A549 (cell line): ENCODE data around the gene KRTAP16-1. TPM values are rescaled to one million over a fixed set of nuclear protein-coding genes. Genes with fewer than 3 reads are reported as not detected.

ENCODE experiments used
- ATAC-seq, 2 experiments: fragments of 200-7000 bp in 1 of 2; fragments of >200 bp in 1 of 2; cut with Nextera tagmentation in 1 of 2; cut with Tn5 transposase in 1 of 2; 3 replicates each; pipeline versions ENCODE4 v1.8.0 to v1.9.1; 2018 to 2020; ENCODE audit warnings: mild to moderate bottlenecking in 1 of 2, moderate library complexity in 1 of 2
- CTCF ChIA-PET: fragments of 300-600 bp; sonication (Branson Sonifier 250); formaldehyde crosslinking; extraction: SDS; loops from one replicate; lab custom pipeline; 2021; ENCODE audit warnings: antibody characterized with exemption, inconsistent platforms; lab: Yijun Ruan, JAX
- POLR2A ChIA-PET: fragments of 350-600 bp; formaldehyde crosslinking; extraction: SDS; loops from one replicate; lab custom pipeline; 2021; ENCODE audit warnings: antibody characterized with exemption, inconsistent platforms; lab: Yijun Ruan, JAX
- DNase-seq, 2 experiments: peaks; one replicate each; pipeline versions ENCODE4 v3.0.0 to v3.0.0-alpha.2; 2011 to 2016; ENCODE audit warnings: low read depth in 1 of 2, low spot score in 1 of 2
- FAIRE-seq: peaks from 2 replicates; lab custom pipeline; 2011; peaks lifted over from hg19 to GRCh38; lab: Jason Lieb, UNC
- H3K27ac ChIP-seq, 2 experiments: fragments of >200 bp; sonication (Bioruptor Twin); formaldehyde crosslinking; 3 replicates each; pipeline ENCODE4 v1.5.1; 2016 to 2017
- H3K4me1 ChIP-seq: fragments of >200 bp; sonication (Bioruptor Twin); formaldehyde crosslinking; 3 replicates; pipeline ENCODE4 v1.6.1; 2016
- H3K4me2 ChIP-seq: fragments of >200 bp; sonication (Bioruptor Twin); formaldehyde crosslinking; 3 replicates; pipeline ENCODE4 v1.6.1; 2016
- H3K4me3 ChIP-seq: fragments of >200 bp; sonication (Bioruptor Twin); formaldehyde crosslinking; 3 replicates; pipeline ENCODE4 v1.5.1; 2016
- H3K9me3 ChIP-seq: fragments of >200 bp; sonication (Bioruptor Twin); formaldehyde crosslinking; 3 replicates; pipeline ENCODE4 v1.6.1; 2016
- BCL3 ChIP-seq: fragments of >200 bp; sonication (Bioruptor Twin); formaldehyde crosslinking; IDR thresholded peaks from 3 replicates; pipeline ENCODE4 v1.6.1; 2016
- CEBPB ChIP-seq, 2 experiments: fragments of >200 bp in 1 of 2; sonication (Bioruptor Twin) in 1 of 2; formaldehyde crosslinking in 1 of 2; IDR thresholded peaks; 2 replicates each; pipeline ENCODE4 v1.6.1; 2012 to 2016
- CHD2 ChIP-seq: fragments of 150-350 bp; IDR thresholded peaks from 2 replicates; pipeline ENCODE4 v1.6.1; 2014; ENCODE audit warnings: low read length; ENCODE audit not compliant: partially characterized antibody
- FOSB ChIP-seq: fragments of 250-450 bp; sonication (Bioruptor Pico); IDR thresholded peaks from 2 replicates; pipeline ENCODE4 v1.5.0; 2020; ENCODE audit warnings: mild to moderate bottlenecking, moderate library complexity
- FOXS1 ChIP-seq: fragments of 250-450 bp; sonication (Bioruptor Pico); IDR thresholded peaks from 2 replicates; pipeline ENCODE4 v1.5.0; 2020; ENCODE audit warnings: mild to moderate bottlenecking, moderate library complexity
- HDAC2 ChIP-seq: fragments of 200-600 bp; sonication (generic); IDR thresholded peaks from 2 replicates; pipeline ENCODE4 v1.6.1; 2016
- HMGXB4 ChIP-seq: fragments of 250-450 bp; sonication (Bioruptor Pico); IDR thresholded peaks from 2 replicates; pipeline ENCODE4 v1.5.0; 2021; ENCODE audit warnings: mild to moderate bottlenecking, moderate library complexity, borderline replicate concordance
- JUNB ChIP-seq: fragments of >200 bp; sonication (Bioruptor Twin); formaldehyde crosslinking; IDR thresholded peaks from 2 replicates; pipeline ENCODE4 v1.6.1; 2016
- KDM5A ChIP-seq: fragments of 200-600 bp; sonication (generic); IDR thresholded peaks from 2 replicates; pipeline ENCODE4 v1.6.1; 2016; ENCODE audit warnings: antibody characterized with exemption, mild to moderate bottlenecking
- PBX3 ChIP-seq: IDR thresholded peaks from 2 replicates; pipeline ENCODE4 v1.6.1; 2012
- PHF8 ChIP-seq: fragments of 200-600 bp; sonication (generic); IDR thresholded peaks from 2 replicates; pipeline ENCODE4 v1.6.1; 2016; ENCODE audit warnings: low read depth, mild to moderate bottlenecking, antibody characterized with exemption, moderate library complexity, borderline replicate concordance
- POLR2A ChIP-seq: IDR thresholded peaks from 2 replicates; pipeline ENCODE4 v1.6.1; 2012; ENCODE audit warnings: mild to moderate bottlenecking, low read length
- POLR2AphosphoS2 ChIP-seq: conservative IDR thresholded peaks from 2 replicates; pipeline ENCODE4 v1.6.1; 2012; ENCODE audit warnings: low read length, improper control_type of control experiment, inconsistent platforms
- RAD21 ChIP-seq, 2 experiments: fragments of >200 bp in 1 of 2; sonication (Bioruptor Twin) in 1 of 2; formaldehyde crosslinking in 1 of 2; IDR thresholded peaks in 1 of 2; conservative IDR thresholded peaks in 1 of 2; 2 replicates in 1 of 2; 3 replicates in 1 of 2; pipeline ENCODE4 v1.6.1; 2012 to 2018; ENCODE audit warnings: inconsistent platforms in 1 of 2
- REST ChIP-seq: fragments of 200-600 bp; sonication (generic); IDR thresholded peaks from 2 replicates; pipeline ENCODE4 v1.6.1; 2016; ENCODE audit warnings: antibody characterized with exemption, mild to moderate bottlenecking, moderate library complexity
- TP53 ChIP-seq: fragments of 250-450 bp; sonication (Bioruptor Pico); IDR thresholded peaks from 2 replicates; pipeline ENCODE4 v1.5.0; 2021; ENCODE audit warnings: mild to moderate bottlenecking, moderate library complexity
- ZC3H11A ChIP-seq: fragments of 450-650 bp; IDR thresholded peaks from 2 replicates; pipeline ENCODE4 v1.6.1; 2014; ENCODE audit warnings: antibody characterized with exemption, mild to moderate bottlenecking
- WGBS: methylation state at CpG from one replicate; pipeline ENCODE4 v1.1.6; 2017; ENCODE audit errors: missing lambda C conversion rate; 5-methylcytosine and 5-hydroxymethylcytosine counted together
- polyA plus RNA-seq, 4 experiments: library from polyadenylated mRNA; depleted of rRNA in 3 of 4; stranded (reverse); fragments of >200 nt; fragmentation: RNase III in 1 of 4; extraction: RNeasy Plus Mini Kit Qiagen cat#74134 plus additional on column Dnase treatment in 1 of 4; gene quantifications; 2 replicates in 3 of 4; 3 replicates in 1 of 4; pipeline ENCODE4 v1.2.3, GENCODE V29; 2011 to 2017

Gene KRTAP16-1
- polyA plus RNA-seq, 2 of the 4 experiments (the other 2 are of a cell fraction): not detected

DNA sequence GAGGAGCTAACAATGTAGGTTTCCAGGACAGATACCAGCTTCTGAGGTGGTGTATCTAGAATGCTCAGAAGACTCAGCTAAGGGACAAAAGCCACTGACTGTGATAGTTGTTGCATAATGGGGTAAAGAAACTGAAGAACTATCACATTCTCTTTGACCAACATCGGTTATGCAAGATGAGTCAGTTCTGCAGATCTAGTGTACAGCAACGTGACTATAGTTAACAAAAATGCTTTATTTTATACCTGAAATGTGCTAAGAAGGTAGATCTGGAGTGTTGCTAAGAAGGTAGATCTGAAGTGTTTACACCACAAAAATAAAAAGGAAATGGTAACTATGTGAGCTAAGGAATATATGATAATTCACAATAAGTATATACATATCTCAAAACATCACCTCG lies 41.4 kb downstream of the KRTAP16-1 start:
- ATAC-seq (no peak), DNase-seq (no peak), FAIRE-seq (no peak)
- no peaks in the 10 kb centered on the region for H3K4me1 ChIP-seq
- no peak overlapping the region for H3K4me3 ChIP-seq
- no peak for TF ChIP-seq FOSB (CRISPR knock-in tag)
- TF ChIP-seq KDM5A: no peak
- TF ChIP-seq CEBPB (IDR thresholded peaks at IDR 0.05): no peak
- TF ChIP-seq BCL3: no peak
- no peak for TF ChIP-seq CHD2
- TF ChIP-seq ZC3H11A: no peak
- no peak for TF ChIP-seq POLR2AphosphoS2
- TF ChIP-seq TP53 (CRISPR knock-in tag): no peak
- no peak for TF ChIP-seq HMGXB4 (CRISPR knock-in tag)
- WGBS: 61% methylated on average over 3 of the region's 3 CpGs
- ChIA-PET POLR2A (no interaction called here), CTCF (no interaction called here)
- no peaks in the 10 kb centered on the region for H3K9me3 ChIP-seq
- H3K4me2 ChIP-seq: no peak overlapping the region
- H3K27ac ChIP-seq: no peak overlapping the region

DNA sequence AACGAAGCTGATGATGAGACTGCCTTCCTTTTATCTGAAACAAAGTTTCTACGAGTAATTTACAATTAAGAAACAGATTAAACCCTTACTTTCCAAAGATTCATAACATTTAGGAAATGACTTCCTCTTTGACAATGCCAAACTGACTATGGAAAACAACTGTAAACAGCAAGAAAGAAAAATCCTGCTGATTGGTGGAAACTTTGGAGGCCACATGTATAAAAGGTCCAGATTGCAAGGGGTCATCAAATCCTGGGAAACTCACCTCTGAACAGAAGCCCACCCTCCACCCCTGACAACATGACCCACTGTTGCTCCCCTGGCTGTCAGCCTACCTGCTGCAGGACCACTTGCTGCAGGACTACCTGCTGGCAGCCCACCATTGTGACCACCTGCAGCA lies 44.0 kb downstream of the KRTAP16-1 start, which contains the start of gene KRTAP9-6:
KRTAP9-6 (plus strand) TSS at position 301 of the 400 bp plus-strand sequence; CDS start at position 301, 0 bp downstream.
- FAIRE-seq (no peak), ATAC-seq (no peak), DNase-seq (no peak)
- 29% methylated on average over 2 of the region's 2 CpGs for WGBS
- H3K4me1 ChIP-seq: no peaks in the 10 kb centered on the region
- no peak within 1 kb of the TSS for H3K4me2 ChIP-seq
- POLR2A ChIA-PET: no interaction called here
- no peak within 1 kb of the TSS for H3K27ac ChIP-seq
- CTCF ChIA-PET: interaction anchor here (1.4 kb wide), 1 partner anchor 11 kb away, joined by 4 read pairs; no protein-coding TSS in a partner anchor
- TF ChIP-seq PBX3: no peak
- no peaks in the 10 kb centered on the region for H3K9me3 ChIP-seq
- H3K4me3 ChIP-seq: no peak within 1 kb of the TSS

- TF ChIP-seq JUNB (no peak), REST (no peak), PHF8 (no peak), HDAC2 (no peak), RAD21 (conservative IDR thresholded peaks at IDR 0.05 in 1 of 2, IDR thresholded peaks at IDR 0.05 in 1 of 2) (no peak), TP53 (CRISPR knock-in tag) (no peak), FOXS1 (CRISPR knock-in tag) (no peak), POLR2A (no peak)
- no peaks in the 10 kb centered on the region for H3K9me3 ChIP-seq
- CTCF ChIA-PET: interaction anchor here (1.4 kb wide), 1 partner anchor 12 kb away, joined by 4 read pairs; no protein-coding TSS in a partner anchor
- 66% methylated on average over 3 of the region's 3 CpGs for WGBS
- H3K4me1 ChIP-seq: no peaks in the 10 kb centered on the region
- no peak overlapping the region for H3K27ac ChIP-seq
- DNase-seq: no peak
- POLR2A ChIA-PET: no interaction called here
- no peak for FAIRE-seq
- no peak overlapping the region for H3K4me2 ChIP-seq
- no peak overlapping the region for H3K4me3 ChIP-seq
- no peak for ATAC-seq
Measured at GRCh38 chr17:41264599-41264998, 44.5 kb downstream of the KRTAP16-1 start.
